ENCODE data around the gene UPK1A. TPM values are rescaled to one million over a fixed set of nuclear protein-coding genes. Genes with fewer than 3 reads are reported as not detected.

Gene UPK1A
- 0.16 and 0.17 TPM in 2 replicates for polyA plus RNA-seq (2013)

GRCh38 chr19:35666251-35666913, at the start of gene UPK1A:
Gene UPK1A (plus strand): TSS chr19:35666517. CDS start chr19:35666813, 296 bp downstream.
- H2BK12ac ChIP-seq (ENCODE audit: low read length): no peak within 1 kb of the TSS
- H3K27ac ChIP-seq (ENCODE audit: low read depth, low read length): no peak within 1 kb of the TSS
- no peak within 1 kb of the TSS for H3K23ac ChIP-seq (ENCODE audit: low read length)
- no peak within 1 kb of the TSS for H3K14ac ChIP-seq (ENCODE audit: low read length)
- no peak within 1 kb of the TSS for H3K4ac ChIP-seq (ENCODE audit: low read depth, low read length)
- H3K4me2 ChIP-seq (ENCODE audit: low read length): no peak within 1 kb of the TSS
- H2AK5ac ChIP-seq (ENCODE audit: low read length): no peak within 1 kb of the TSS
- no peaks in the 10 kb centered on the region for H3K27me3 ChIP-seq (ENCODE audit: insufficient read depth, low read length)
- H3K18ac ChIP-seq (ENCODE audit: low read length): no peak within 1 kb of the TSS
- H4K91ac ChIP-seq (ENCODE audit: low read depth, low read length): no peak within 1 kb of the TSS
- H3K79me1 ChIP-seq (ENCODE audit: low read length): no peaks in the 10 kb centered on the region
- no peak for DNase-seq
- WGBS (ENCODE audit: extremely low coverage, insufficient coverage, insufficient read length): no CpG with 5 or more reads among the region's 16 CpGs
- H3K4me3 ChIP-seq (ENCODE audit: low read depth, low read length): no peak within 1 kb of the TSS
- no peaks in the 10 kb centered on the region for H3K79me2 ChIP-seq (ENCODE audit: control insufficient read depth, insufficient read depth, low read length, poor library complexity)
- H3K9me3 ChIP-seq (ENCODE audit: insufficient read depth, low read depth, low read length): peaks cover 1% of the 10 kb centered on the region
- peaks cover 2 to 4% of the 10 kb centered on the region in 2 experiments for H3K36me3 ChIP-seq (ENCODE audit: control insufficient read depth in 1 of 2, insufficient read depth in 2 of 2, low read length in 2 of 2)
- H2AFZ ChIP-seq (ENCODE audit: insufficient read depth, low read length, poor library complexity): no peak within 1 kb of the TSS
- H3K9ac ChIP-seq (ENCODE audit: low read length): no peak within 1 kb of the TSS
- no peak within 1 kb of the TSS for H4K12ac ChIP-seq (ENCODE audit: low read depth, low read length)
- H3K4me1 ChIP-seq (ENCODE audit: control insufficient read depth in 1 of 2, insufficient read depth in 2 of 2, low read length in 2 of 2): no peaks in the 10 kb centered on the region
- H2BK5ac ChIP-seq (ENCODE audit: low read depth, low read length, poor library complexity): no peak within 1 kb of the TSS
- no peak within 1 kb of the TSS for H2BK120ac ChIP-seq (ENCODE audit: insufficient read depth, low read length, poor library complexity)
- no peak within 1 kb of the TSS for H4K8ac ChIP-seq (ENCODE audit: low read depth, low read length)

- peaks cover 40 to 53% of the 10 kb centered on the region in 2 experiments for H3K36me3 ChIP-seq (ENCODE audit: control insufficient read depth in 1 of 2, insufficient read depth in 2 of 2, low read length in 2 of 2)
- no peaks in the 10 kb centered on the region for H3K27me3 ChIP-seq (ENCODE audit: insufficient read depth, low read length)
- no peak overlapping the region for H3K23ac ChIP-seq (ENCODE audit: low read length)
- H3K9me3 ChIP-seq (ENCODE audit: insufficient read depth, low read depth, low read length): peaks cover 2% of the 10 kb centered on the region
- no peak overlapping the region for H3K4ac ChIP-seq (ENCODE audit: low read depth, low read length)
- no peak overlapping the region for H3K14ac ChIP-seq (ENCODE audit: low read length)
- no peak overlapping the region for H3K4me3 ChIP-seq (ENCODE audit: low read depth, low read length)
- no peaks in the 10 kb centered on the region for H3K4me1 ChIP-seq (ENCODE audit: control insufficient read depth in 1 of 2, insufficient read depth in 2 of 2, low read length in 2 of 2)
- no peak overlapping the region for H2AK5ac ChIP-seq (ENCODE audit: low read length)
- no peak overlapping the region for H2BK12ac ChIP-seq (ENCODE audit: low read length)
- no peak overlapping the region for H3K27ac ChIP-seq (ENCODE audit: low read depth, low read length)
- H2AFZ ChIP-seq (ENCODE audit: insufficient read depth, low read length, poor library complexity): no peak overlapping the region
- no peak overlapping the region for H3K9ac ChIP-seq (ENCODE audit: low read length)
- no peaks in the 10 kb centered on the region for H3K79me2 ChIP-seq (ENCODE audit: control insufficient read depth, insufficient read depth, low read length, poor library complexity)
- H4K91ac ChIP-seq (ENCODE audit: low read depth, low read length): no peak overlapping the region
- H4K12ac ChIP-seq (ENCODE audit: low read depth, low read length): no peak overlapping the region
- H2BK5ac ChIP-seq (ENCODE audit: low read depth, low read length, poor library complexity): no peak overlapping the region
- H3K79me1 ChIP-seq (ENCODE audit: low read length): no peaks in the 10 kb centered on the region
- no CpG with 5 or more reads among the region's 7 CpGs for WGBS (ENCODE audit: extremely low coverage, insufficient coverage, insufficient read length)
- H2BK120ac ChIP-seq (ENCODE audit: insufficient read depth, low read length, poor library complexity): no peak overlapping the region
- H3K4me2 ChIP-seq (ENCODE audit: low read length): no peak overlapping the region
- no peak for DNase-seq
- no peak overlapping the region for H4K8ac ChIP-seq (ENCODE audit: low read depth, low read length)
- H3K18ac ChIP-seq (ENCODE audit: low read length): no peak overlapping the region
Measured at GRCh38 chr19:35618857-35619256, 47.5 kb upstream of the UPK1A start.

- H4K8ac ChIP-seq (ENCODE audit: low read depth, low read length): no peak overlapping the region
- H3K23ac ChIP-seq (ENCODE audit: low read length): no peak overlapping the region
- no peak overlapping the region for H3K18ac ChIP-seq (ENCODE audit: low read length)
- H2AFZ ChIP-seq (ENCODE audit: insufficient read depth, low read length, poor library complexity): no peak overlapping the region
- no peak overlapping the region for H4K91ac ChIP-seq (ENCODE audit: low read depth, low read length)
- H3K4me1 ChIP-seq (ENCODE audit: control insufficient read depth in 1 of 2, insufficient read depth in 2 of 2, low read length in 2 of 2): no peaks in the 10 kb centered on the region
- no peak overlapping the region for H3K27ac ChIP-seq (ENCODE audit: low read depth, low read length)
- no peaks in the 10 kb centered on the region for H3K79me2 ChIP-seq (ENCODE audit: control insufficient read depth, insufficient read depth, low read length, poor library complexity)
- no peak overlapping the region for H3K4me3 ChIP-seq (ENCODE audit: low read depth, low read length)
- H3K36me3 ChIP-seq (ENCODE audit: control insufficient read depth in 1 of 2, insufficient read depth in 2 of 2, low read length in 2 of 2): peaks cover 40 to 53% of the 10 kb centered on the region in 2 experiments
- no peak overlapping the region for H2AK5ac ChIP-seq (ENCODE audit: low read length)
- H3K9ac ChIP-seq (ENCODE audit: low read length): no peak overlapping the region
- WGBS (ENCODE audit: extremely low coverage, insufficient coverage, insufficient read length): no CpG with 5 or more reads among the region's 12 CpGs
- no peak overlapping the region for H4K12ac ChIP-seq (ENCODE audit: low read depth, low read length)
- H2BK120ac ChIP-seq (ENCODE audit: insufficient read depth, low read length, poor library complexity): no peak overlapping the region
- no peak for DNase-seq
- no peaks in the 10 kb centered on the region for H3K79me1 ChIP-seq (ENCODE audit: low read length)
- H2BK12ac ChIP-seq (ENCODE audit: low read length): no peak overlapping the region
- H3K4ac ChIP-seq (ENCODE audit: low read depth, low read length): no peak overlapping the region
- H3K14ac ChIP-seq (ENCODE audit: low read length): no peak overlapping the region
- H3K9me3 ChIP-seq (ENCODE audit: insufficient read depth, low read depth, low read length): peaks cover 2% of the 10 kb centered on the region
- no peak overlapping the region for H3K4me2 ChIP-seq (ENCODE audit: low read length)
- H3K27me3 ChIP-seq (ENCODE audit: insufficient read depth, low read length): no peaks in the 10 kb centered on the region
- H2BK5ac ChIP-seq (ENCODE audit: low read depth, low read length, poor library complexity): no peak overlapping the region
Measured at GRCh38 chr19:35619290-35619923, 46.9 kb upstream of the UPK1A start.

GRCh38 chr19:35620001-35620400, 46.3 kb upstream of the UPK1A start:
- Histone ChIP-seq H2BK5ac (ENCODE audit: low read depth, low read length, poor library complexity) (no peak overlapping the region), H3K36me3 (ENCODE audit: control insufficient read depth in 1 of 2, insufficient read depth in 2 of 2, low read length in 2 of 2) (peaks cover 38 to 48% of the 10 kb centered on the region in 2 experiments), H2BK12ac (ENCODE audit: low read length) (no peak overlapping the region), H4K91ac (ENCODE audit: low read depth, low read length) (no peak overlapping the region), H3K27ac (ENCODE audit: low read depth, low read length) (no peak overlapping the region), H3K4ac (ENCODE audit: low read depth, low read length) (no peak overlapping the region), H2BK120ac (ENCODE audit: insufficient read depth, low read length, poor library complexity) (no peak overlapping the region), H4K8ac (ENCODE audit: low read depth, low read length) (no peak overlapping the region), H2AK5ac (ENCODE audit: low read length) (no peak overlapping the region), H3K4me2 (ENCODE audit: low read length) (no peak overlapping the region), H3K79me1 (ENCODE audit: low read length) (no peaks in the 10 kb centered on the region), H3K9ac (ENCODE audit: low read length) (no peak overlapping the region), H2AFZ (ENCODE audit: insufficient read depth, low read length, poor library complexity) (no peak overlapping the region), H3K18ac (ENCODE audit: low read length) (no peak overlapping the region), H3K79me2 (ENCODE audit: control insufficient read depth, insufficient read depth, low read length, poor library complexity) (no peaks in the 10 kb centered on the region), H4K12ac (ENCODE audit: low read depth, low read length) (no peak overlapping the region), H3K23ac (ENCODE audit: low read length) (no peak overlapping the region), H3K4me1 (ENCODE audit: control insufficient read depth in 1 of 2, insufficient read depth in 2 of 2, low read length in 2 of 2) (no peaks in the 10 kb centered on the region), H3K4me3 (ENCODE audit: low read depth, low read length) (no peak overlapping the region), H3K14ac (ENCODE audit: low read length) (no peak overlapping the region), H3K27me3 (ENCODE audit: insufficient read depth, low read length) (no peaks in the 10 kb centered on the region), H3K9me3 (ENCODE audit: insufficient read depth, low read depth, low read length) (peaks cover 1% of the 10 kb centered on the region)
- DNase-seq: no peak
- no CpG with 5 or more reads among the region's 17 CpGs for WGBS (ENCODE audit: extremely low coverage, insufficient coverage, insufficient read length)

All from trophoblast cell (in vitro differentiated cells and primary cell).